GM21447 (cell line): ENCODE measurements around the gene RBM19.
A peak's percentile ranks its signal among the peaks of the same experiment; 100 is the strongest.
"Not testable (repeated sequence)": the region's sequence is repeated elsewhere in the genome, so short reads cannot be mapped to it uniquely, and the experiment has no call there.

Source experiments
- ATAC-seq: cut with Tn5 transposase; IDR thresholded peaks from one replicate; pipeline ENCODE4 v1.9.1; 2021; ENCODE audit not compliant: unreplicated experiment

RBM19 gene, protein sequence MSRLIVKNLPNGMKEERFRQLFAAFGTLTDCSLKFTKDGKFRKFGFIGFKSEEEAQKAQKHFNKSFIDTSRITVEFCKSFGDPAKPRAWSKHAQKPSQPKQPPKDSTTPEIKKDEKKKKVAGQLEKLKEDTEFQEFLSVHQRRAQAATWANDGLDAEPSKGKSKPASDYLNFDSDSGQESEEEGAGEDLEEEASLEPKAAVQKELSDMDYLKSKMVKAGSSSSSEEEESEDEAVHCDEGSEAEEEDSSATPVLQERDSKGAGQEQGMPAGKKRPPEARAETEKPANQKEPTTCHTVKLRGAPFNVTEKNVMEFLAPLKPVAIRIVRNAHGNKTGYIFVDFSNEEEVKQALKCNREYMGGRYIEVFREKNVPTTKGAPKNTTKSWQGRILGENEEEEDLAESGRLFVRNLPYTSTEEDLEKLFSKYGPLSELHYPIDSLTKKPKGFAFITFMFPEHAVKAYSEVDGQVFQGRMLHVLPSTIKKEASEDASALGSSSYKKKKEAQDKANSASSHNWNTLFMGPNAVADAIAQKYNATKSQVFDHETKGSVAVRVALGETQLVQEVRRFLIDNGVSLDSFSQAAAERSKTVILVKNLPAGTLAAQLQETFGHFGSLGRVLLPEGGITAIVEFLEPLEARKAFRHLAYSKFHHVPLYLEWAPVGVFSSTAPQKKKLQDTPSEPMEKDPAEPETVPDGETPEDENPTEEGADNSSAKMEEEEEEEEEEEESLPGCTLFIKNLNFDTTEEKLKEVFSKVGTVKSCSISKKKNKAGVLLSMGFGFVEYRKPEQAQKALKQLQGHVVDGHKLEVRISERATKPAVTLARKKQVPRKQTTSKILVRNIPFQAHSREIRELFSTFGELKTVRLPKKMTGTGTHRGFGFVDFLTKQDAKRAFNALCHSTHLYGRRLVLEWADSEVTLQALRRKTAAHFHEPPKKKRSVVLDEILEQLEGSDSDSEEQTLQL

DNA sequence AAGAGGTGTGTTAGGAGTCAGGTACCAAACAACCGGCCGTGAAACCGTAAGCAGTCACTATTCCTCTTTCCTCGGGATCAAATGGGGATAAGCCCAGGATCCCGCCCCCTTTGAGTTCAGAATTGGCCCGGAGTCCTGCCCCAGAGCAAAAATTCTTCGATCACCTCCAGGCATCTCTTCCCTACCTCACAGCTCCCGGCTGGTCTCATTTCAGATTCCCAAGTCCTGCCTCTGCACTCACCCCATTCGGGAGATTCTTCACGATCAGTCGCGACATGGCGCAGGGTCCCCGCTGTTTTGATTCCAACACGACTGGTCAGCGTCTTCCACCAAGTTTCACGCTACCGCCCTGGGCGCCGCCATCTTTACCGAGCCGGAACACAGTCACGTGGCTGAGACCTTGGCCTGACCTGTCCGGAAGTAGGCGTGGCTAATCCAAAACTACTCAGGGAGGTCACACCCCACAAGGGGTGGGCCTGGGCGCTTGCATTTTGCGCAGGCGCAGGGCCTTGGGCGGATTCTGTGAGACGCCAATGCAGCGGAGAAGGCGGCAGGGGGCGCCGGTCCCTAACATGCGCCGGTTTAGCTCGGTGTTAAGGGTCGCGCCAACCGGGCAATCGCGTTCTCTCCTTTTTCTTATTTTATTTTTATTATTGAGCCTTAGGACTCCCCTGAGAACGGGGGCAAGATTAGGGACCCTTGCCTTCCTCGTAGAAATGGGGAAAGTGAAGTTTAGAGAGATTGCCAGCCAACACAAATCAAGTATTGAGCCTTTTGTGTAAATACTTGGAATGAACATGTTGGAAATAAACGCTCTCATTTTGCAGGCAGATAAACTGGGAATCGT, at the start of gene RBM19:
Gene RBM19, minus strand, starts transcription at position 375 of the 847 bp plus-strand sequence. Its CDS starts 98 bp downstream, at position 277.
- ATAC-seq = peak; percentile 94

DNA sequence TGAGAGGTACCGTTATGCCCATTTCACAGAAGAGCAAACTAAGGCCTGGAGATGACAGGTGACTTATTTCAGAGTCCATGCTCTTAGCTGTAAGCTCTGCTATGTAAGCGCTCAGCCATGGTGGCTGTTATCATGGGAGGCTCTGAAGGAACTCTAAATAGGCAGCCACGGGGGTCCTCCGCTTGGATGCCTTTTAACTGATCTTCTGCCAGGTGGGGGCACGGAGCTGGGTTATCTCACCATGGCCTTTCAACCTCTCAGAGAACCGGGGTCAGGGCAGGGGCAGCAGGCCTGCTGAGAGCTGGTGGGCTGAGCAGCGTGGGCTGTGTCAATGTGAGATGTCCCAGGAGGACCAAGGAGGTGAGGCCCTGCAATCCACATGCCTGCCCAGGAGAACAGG, 49.7 kb upstream of the RBM19 start:
- ATAC-seq = no peak

DNA sequence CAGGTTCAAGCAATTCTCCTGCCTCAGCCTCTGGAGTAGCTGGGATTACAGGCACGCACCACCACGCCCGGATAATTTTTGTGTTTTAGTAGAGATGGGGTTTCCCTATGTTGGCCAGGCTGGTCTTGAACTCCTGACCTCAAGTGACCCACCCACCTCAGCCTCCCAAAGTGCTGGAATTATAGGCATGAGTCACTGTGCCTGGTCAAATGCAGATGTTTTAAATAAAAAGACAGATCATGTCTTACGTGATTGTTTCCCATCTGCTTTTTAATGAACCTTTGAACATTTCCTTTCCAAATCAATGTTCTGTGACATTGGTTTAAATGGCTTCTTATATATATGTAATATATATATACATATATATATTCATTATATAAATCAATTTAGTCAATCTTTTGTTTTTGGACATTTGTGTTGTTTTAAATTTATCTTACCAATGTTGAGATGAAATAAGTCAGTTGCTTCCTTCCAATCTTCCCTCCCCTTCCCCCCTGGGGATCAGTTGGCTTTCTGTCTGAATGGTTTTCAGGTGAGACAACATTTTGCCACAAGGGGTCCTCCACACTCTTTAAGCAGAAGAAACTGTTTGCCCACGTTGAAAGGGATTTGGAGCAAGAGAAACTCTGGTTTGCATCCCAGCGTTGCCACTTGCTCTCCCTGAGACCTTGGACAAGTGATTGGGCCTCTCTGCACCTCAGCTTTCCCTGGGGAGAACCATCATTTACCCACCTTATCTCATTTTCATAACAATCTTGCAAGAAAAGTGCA, 47.6 kb upstream of the RBM19 start:
- no peak for ATAC-seq

DNA sequence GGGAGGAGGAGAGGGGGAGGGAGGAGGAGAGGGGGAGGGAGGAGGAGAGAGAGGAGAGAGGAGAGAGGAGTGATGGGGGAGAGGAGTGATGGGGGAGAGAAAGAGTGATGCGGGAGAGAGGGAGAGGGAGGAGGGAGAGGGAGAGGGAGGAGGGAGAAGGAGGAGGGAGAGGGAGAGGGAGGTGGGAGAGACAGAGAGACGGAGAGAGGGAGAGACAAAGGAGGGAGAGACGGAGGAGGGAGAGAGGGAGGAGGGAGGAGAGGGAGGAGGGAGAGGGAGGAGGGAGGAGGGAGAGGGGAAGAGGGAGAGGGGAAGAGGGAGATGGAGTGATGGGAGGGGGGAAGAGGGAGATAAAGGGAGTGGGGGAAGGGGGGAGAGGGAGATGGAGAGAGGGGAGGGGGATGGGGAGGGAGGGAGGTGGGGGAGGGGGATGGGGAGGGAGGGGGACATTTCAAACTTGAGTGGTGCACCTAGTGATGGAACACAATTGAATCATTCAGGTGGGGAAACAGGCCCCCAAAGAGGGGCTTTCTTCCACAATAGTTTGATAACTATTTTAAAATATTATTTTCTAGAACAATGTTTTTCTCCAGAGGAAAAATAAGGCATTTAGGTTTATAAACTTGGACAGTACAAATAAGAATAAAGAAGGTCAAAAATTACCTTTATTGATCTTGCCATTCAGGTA, 46.8 kb upstream of the RBM19 start:
- no peak for ATAC-seq

DNA sequence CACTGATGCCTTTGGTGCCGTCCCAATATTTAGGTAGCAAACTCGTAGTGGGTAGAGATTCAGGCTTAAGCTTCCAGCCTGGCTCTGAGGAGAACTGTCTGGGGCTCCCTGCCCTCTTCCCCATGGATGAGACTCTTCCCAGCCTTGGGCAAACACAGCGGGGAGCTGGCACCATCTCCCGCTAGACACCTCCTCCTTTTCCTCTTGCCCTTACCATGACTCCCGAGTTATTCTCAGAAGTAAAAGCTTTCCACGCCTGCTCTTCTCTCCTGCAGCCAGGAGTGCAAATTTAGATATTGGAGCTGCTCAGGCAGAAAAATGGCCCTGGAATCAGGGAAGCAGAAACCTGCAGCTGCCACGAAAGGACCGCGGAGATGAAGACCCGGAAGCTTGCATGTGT, 45.6 kb upstream of the RBM19 start:
- ATAC-seq = no peak

DNA sequence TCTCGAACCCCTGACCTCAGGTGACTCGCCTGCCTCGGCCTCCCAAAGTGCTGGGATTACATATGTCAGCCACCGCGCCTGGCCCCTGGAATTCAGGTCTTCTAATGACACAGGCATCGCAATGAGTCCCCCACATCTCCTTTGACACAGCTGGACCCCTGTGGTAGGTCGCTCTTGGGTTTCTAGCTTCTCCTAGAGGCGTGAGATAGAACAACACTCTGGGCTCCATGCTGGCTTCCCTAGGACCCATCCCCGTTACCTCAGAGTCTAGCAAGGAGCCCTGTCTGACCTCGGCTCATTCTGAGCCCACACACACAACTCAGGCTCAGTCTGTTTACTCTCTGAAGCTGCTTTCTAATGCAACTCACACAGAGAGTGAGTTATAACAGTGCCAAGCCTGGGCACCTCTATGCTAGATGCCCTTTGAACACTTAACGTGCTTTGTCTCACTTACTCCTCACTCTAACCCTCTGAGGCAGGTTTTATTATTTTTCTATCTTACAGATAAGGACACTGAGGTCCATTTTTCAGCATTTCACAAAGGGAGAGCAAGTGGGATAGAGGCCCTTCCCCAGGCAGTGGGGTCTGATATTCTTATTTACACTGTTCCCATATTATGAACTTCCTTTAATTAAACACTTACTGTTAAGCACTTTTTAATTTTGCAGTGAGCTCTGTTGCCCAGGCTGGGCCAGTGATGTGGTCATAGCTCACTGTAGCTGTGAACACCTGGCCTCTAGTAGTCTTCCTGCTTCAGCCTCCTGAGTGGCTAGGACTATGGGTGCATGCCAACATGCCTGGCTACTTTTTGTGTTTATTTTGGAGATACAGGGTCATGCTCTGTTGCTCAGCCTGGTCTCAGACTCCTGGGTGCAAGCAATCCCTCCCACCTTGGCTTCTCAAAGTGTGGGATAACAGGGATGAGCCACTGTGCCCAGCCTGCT, 40.6 kb upstream of the RBM19 start:
- no peak for ATAC-seq

DNA sequence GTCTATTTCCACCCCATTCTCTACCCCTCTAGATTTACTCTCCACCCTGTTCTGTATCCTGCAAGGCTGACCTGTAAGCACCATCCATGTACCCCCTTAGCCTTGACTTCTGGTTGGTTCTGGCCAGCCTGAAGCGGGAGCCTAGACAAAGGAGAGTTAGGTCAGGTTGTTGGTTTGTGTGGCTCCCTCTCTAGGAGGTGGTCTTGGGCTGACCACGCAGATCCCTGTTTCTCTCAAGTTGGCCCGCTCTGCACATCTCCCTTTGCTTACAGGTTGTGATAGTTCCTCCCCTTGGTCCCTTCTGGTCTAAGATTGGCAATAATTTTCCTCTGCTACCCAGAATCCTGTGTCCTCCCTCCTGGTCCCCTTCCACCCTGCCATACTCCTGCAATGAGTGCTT, 38.3 kb upstream of the RBM19 start:
- ATAC-seq = no peak

DNA sequence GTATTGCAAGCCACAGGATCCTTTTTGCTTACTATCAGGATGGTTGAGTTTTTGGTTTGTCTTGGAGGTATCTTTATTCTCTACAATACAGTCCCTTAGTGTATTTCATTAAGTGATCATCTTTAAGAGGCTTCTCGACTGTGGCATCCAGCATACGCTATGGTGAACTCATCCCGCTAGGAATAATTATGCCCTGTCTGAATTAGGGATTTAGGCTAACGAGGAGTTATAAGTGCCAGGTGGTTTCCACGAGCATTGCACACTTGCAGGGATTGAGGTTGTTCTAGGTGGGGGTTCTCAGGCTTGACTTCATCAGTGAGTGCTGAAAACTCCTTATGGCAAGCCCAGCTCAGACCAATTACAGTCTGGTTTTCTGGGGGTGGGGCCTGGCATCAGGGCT, 37.2 kb upstream of the RBM19 start:
- ATAC-seq = no peak

DNA sequence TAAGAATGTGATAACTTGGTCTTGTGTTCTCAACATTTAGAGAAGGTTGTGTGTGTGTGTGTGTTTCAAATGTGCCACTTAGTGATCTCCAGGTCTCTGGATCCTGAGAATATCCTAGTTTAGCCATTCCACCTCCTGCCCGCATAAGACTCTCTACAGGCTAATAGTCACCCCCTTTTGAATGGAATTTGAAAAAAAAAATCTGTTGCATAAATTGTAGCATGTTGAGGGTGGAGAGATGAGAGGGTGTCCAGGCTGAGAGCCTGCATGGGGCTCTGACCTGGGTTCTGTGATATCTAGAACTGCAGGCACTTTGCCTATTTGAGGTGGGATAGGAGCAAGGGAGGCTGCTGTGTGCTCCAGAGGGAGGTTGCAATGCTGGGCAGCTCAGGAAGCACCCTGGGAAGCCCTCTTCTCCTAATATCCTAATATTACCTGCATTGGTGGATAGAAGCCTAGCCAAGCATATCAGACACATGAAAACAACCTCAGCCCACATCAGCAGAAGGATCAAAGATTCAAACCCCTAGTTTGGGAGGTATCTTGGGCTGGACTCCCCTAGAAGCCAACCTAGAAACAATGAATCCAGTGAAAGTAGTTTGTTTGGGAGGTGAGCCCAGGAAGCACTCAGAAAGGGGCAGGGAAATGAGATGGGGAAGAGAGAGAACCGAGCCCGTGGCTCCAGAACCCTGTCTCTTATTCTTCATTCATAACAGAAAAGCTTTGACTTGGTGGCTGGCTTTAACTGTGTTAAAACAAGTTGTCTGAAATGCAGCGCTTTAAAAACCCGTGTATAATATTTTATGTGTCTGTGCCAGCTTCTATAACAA, 35.6 kb upstream of the RBM19 start:
- ATAC-seq = no peak

DNA sequence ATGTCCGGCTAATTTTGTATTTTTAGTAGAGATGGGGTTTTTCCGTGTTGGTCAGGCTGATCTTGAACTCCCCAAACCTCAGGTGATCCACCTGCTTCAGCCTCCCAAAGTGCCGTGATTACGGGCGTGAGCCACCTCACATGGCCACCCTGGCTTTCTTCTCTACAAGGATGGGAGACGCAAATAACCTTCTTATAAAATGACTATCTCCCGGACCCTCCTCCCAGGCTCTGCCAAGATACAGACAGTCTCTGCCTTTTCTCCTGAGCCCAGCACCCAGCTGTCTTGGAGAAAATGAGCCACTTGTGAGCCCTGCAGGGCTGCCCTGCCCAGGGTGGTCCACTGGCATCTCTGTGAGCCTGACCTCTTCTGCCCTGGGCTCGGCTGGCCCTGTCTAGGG, 34.7 kb upstream of the RBM19 start:
- ATAC-seq = no peak

DNA sequence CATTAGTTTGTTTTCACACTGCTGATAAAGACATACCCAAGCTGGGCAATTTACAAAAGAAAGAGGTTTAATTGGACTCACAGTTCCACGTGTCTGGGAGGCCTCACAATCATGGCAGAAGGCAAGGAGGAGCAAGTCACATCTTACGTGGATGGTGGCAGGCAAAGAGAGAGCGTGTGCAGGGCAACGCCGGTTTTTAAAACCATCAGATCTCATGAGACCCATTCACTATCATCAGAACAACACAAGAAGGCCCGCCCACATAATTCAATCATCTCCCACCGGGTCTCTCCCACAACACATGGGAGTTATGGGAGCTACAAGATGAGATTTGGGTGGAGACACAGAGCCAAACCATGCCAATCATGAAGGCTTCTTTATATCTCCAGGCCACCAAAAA, 34.1 kb upstream of the RBM19 start:
- not testable (repeated sequence) for ATAC-seq

DNA sequence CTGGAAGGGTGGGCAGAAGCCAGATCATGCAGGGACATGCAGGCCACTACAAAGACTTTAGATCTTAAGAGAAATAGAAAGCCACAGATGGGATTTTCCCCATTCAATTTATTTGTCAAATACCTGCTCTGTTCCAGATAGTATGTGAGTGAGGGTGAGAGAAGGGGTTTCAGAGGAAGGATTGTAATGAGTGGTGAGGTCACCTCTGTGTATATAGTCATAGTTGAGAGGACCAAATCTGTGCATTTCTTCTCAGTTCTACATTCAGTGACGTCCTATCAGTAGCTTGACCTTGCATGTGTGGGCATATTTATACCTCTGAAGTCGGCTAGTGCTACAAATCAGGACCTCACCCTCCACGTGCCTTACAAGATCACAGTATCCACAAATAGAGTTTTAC, 31.2 kb upstream of the RBM19 start:
- no peak for ATAC-seq

DNA sequence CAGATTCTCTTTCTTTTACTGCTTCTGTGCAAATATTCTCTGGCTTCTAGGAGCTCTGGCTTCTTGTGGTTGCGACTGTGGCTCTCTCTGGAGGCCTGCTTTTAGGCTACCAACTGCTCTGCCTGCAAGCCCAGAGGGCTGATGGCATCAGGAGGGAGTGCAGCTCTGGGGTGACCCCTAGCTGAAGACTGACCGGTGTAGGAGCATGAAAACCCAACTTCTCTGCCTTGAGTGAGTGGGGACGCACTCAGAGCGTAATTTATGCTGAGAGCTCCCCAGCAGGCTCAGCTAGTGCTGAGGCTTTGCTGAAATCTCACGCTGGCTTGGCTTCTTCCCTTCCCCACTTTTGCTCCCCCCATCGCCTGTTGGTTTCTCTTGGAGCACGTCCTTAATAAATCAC, 29.9 kb upstream of the RBM19 start:
- no peak for ATAC-seq

DNA sequence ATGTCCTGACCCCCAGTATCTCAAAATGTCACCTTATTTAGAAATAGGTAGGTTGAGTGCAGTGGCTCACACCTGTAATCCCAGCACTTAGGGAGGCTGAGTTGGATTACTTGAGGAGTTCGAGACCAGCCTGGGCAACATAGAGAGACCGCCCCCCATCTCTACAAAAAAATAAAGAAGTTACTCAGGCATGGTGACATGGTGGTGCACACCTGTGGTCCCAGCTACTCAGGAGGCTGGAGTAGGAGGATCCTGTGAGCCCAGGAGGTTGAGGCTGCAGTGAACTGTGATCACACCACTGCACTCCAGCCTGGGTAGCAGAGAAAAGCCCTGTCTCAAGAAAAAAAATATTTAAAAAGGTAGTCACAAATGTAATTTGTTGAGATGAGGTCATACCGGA, 27.9 kb upstream of the RBM19 start:
- ATAC-seq = no peak

DNA sequence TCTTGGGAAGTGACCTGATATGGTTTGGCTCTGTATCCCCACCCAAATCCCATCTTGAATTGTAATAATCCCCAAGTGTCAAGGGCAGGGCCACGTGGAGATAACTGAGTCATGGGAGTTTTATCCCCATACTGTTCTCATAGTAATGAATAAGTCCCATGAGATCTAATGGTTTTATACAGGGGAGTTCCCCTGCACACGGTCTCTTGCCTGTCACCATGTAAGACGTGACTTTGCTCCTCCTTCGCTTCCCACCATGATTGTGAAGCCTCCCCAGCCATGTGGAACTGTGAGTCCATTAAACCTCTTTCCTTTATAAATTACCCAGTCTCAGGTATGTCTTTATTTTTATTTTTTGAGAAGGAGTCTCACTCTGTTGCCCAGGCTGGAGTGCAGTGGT, 26.6 kb upstream of the RBM19 start:
- not testable (repeated sequence) for ATAC-seq

DNA sequence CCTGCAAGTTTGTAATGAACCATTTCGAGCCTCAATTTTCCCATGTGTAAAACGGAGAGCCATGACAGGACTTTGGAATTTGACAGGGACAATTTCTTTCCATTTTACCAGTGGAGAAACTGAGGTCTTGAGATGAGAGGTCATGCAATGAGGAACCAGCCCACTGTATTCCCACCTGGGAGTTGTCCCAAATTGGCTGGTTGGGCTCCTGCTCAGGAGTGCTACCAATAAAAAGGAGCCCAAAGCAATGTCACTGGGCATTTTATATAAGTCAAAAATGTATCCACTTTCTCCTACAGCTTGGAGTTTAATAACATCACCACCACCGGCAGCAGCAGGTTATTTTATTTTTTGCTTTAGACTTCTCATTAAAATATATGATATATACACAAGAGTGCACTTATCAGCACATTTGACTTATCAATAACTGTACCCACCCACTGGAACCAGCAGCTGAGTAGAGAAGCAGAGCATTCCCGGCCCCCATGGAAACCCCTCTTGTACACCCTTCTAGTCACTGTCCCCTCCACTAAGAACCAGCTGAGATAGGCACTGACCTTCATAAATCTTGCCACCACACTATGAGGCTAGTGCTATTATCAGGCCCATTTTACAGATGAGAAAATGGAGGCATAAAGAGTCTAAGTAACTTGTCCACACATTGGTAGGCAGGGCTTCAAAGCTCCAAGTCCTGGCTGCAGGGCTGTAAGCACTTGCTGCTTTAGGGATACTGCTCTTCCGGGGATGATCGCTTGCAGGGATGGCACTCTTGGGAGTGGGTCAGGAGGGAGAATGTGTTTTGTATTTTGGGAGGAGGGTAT, 25.3 kb upstream of the RBM19 start:
- no peak for ATAC-seq
